Stimulated activated CD4-positive, alpha-beta T cell treated with anti-CD3 and anti-CD28 coated beads, Interleukin-1b, Interleukin-23, amount 100 ng/mL, for 4 hours (primary cell): Measurements from ENCODE around the gene SIRPB2.
A peak's percentile ranks its signal among the peaks of the same experiment; 100 is the strongest.

Source experiments
- DNase-seq, 2 donors: peaks; one replicate each; pipeline ENCODE4 v3.0.0-alpha.2; 2020; ENCODE audit warnings: low read depth in 2 of 2

SIRPB2 gene

DNA sequence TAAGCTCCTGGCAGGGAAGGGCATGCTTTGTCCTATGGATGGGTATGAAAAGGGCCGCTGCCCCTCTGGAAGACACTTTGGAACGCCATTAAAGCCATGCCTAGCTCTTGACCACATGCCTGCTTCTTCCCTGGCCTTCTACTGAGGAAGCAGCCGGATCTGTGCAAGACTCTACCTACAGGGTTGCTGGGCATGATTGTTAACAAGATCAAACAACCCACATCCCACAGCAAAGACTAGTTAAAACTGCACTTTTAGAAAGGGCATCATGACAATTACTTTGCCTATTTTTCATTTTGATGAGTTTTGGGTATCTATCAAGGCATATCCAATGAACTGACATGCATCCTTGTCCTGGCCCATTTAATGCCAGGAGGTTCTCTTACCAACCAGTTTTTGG lies 50.1 kb downstream of the SIRPB2 start:
- no peak for DNase-seq

DNA sequence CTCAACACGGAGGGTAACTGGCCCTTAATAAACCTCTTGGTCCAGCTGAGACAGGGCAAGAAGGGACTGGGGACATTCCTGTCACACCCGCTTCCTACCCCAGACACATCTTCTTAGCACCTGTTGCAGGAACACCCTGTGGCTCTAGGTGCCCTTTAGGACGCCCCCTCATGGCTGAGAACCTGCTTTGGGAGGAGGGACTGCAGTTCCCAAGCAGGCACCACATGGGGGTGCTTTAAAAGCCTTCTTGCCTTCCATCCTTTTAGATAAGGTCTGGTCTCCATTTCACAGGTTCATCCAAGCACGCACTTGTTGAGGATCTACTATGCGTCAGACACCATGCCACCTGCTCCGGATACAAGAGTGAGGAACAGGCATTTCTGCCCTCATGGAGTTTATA lies 51.2 kb downstream of the SIRPB2 start:
- DNase-seq: no peak

DNA sequence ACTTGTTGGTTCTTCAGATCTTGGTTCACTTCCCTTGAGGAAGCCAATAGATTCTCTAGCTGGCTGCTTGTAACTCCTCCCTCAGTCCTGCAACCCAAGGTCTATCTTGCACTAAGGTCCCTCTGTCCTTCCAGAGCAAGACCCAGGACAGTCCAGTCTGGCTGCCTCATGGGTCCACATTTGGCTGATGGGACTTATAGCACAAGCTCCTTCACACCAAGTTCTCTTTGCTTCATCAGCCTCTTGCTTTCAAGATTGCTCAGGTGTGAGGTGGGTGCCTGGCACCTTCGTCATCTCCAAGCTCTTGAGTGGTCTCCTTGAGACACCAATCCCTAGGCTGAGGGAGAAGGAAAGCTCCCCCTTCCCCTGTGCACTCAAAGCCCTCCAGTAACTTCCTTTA lies 52.9 kb downstream of the SIRPB2 start:
- DNase-seq: no peak

DNA sequence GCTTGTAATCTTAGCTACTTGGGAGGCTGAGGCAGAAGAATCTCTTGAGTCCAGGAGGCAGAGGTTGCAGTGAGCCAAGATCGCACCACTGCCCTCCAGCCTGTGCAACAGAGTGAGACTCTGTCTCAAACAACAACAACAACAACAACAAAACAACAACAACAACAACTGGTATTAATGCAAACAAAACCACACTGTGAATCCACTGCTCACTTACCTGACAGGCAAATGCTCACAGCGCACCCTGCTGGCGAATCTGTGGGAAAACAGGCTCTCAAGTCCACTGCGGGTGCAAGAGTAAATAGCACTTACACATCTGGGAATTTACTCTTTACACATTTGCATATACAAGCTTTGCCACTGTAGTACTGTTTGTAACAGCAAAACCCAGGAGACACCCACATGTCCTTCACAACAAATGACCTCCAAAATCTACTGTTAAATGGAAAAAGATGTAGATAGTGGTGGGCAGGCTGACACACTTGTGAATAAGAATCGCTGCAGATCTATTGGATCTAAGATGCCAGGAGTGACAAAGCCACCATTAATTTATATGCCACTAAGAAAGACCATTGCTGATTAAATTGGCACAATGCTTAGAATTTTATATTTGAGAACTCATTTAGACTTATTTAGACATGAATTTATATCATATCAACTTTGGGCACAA lies 53.9 kb downstream of the SIRPB2 start:
- peak; percentile 73 for DNase-seq

DNA sequence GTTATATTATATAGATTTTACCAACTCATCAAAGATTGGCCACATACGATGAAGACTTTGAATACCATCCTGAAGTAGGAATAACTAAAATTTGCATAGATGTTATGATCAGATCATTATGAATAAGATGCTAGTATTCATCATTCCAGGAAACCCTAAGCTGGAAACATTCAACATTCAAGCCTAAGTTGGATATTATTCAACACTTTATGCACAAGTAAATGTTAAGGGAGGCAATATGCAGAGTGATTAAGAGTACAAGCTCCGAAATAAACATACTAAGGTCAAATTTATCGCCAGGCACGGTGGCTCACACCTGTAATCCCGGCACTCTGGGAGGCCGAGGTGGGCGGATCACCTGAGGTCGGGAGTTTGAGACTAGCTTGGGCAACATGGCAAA lies 55.0 kb downstream of the SIRPB2 start:
- DNase-seq: no peak

- DNase-seq: no peak
These were observed 55.9 kb downstream of the SIRPB2 start for GRCh38 chr20:1435337-1435699.

DNA sequence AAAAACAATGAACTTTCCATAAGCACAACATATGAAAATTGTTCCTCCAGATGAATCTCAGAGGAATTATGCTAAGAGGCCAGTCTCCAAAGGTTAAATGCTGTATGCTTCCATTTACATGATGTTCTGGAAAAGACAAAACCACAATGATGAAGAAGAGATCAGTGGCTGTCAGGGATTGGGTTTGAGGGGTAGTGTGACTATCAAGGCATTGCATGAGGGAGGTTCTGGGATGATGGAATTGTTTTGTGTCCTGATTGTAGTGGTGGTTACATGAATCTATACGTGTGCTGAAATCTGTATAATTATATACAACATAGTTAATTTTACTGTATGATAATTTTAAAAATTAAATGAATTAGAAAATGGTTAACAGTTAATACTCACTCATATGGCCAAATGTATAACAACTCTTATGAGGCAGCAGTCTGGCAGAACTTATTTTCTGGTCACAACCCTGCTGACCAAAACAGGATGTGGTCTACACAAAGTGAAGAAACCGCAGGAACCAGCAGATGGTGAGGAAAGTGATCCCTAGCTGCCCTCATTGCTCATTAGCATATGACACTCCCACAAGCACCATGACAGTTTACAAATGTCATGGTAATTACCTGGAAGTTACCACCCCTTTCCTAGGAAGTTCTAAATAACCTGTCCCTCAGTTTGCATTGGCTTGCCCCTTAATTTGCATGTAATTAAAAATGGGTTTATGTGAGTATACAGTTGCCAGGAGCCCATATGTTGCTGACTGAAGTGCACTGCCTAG lies 56.5 kb downstream of the SIRPB2 start:
- no peak for DNase-seq

- DNase-seq: no peak
These were observed 60.1 kb downstream of the SIRPB2 start for GRCh38 chr20:1431158-1431557.

- DNase-seq: no peak
These were observed 61.2 kb downstream of the SIRPB2 start for GRCh38 chr20:1430004-1430451.

DNA sequence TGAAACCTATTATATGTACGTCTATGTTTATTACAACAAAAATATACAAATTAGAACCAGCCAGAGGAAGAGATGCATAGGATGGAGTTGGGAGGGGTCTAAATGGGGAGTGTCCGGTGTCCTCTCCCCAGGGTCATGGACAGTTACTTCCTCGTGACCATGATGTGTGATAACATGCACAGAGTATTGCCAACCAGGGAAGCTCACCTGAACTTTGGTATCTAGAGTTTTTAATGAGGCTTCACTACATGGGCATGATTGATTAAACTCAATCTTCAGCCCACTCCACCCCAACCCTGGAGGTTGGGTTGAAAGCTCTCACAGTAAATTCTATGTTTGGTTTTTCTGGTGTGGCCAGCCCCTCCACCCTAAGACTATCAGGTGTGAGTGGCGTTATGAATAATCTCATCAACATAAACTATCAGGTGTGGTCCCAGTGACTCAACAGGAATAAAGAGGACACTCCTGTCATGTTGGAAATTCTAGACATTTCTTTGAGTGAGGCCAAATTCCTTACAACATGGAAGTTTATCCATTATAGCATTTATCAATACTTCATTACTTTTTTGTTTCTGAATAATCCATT lies 62.0 kb downstream of the SIRPB2 start:
- no peak for DNase-seq

DNA sequence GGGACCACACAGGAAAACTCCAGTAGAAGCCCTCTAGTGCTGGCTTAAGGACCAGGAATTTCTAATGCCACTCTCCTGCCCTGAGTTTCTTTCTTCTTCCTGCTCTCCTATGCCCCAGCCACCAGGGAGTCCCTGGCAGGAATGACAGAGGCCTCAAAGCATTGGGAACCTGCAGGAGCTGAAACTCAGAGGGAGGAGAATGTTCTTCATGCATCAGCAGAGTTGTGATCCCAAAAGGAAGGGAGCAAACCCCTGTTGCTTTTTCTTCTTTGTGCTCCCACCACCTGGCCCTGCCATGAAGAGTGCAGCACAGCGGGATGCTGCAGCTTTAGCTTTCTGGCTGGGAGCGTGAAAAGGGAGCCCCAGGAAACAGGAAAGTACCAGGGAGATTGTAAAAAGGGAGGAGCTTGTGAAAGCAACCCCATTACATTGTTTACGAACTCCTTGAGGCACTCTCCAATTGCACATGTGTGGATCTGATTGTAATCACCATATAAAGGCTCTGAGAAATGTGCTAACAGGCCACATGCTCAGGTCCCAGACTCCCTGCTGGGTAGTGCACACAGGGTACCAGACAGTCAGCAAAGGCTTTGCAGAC lies 63.7 kb downstream of the SIRPB2 start:
- no peak for DNase-seq

GRCh38 chr20:1426231-1426849 lies 64.9 kb downstream of the SIRPB2 start:
- no peak for DNase-seq
